Endothelial cell (in vitro differentiated cells): Measurements from ENCODE around the gene ATP5F1D. TPM values are rescaled to one million over a fixed set of nuclear protein-coding genes. Genes with fewer than 3 reads are reported as not detected.
A peak's percentile ranks its signal among the peaks of the same experiment; 100 is the strongest.

Source experiments
- DNase-seq: peaks from one replicate; pipeline ENCODE4 v3.0.0; 2021; ENCODE audit warnings: low spot score
- H3K27ac Mint-ChIP-seq: one replicate; pipeline ENCODE4 v1.8.0; 2021; ENCODE audit warnings: mixed read lengths, inconsistent platforms; ENCODE audit not compliant: unreplicated experiment
- H3K27me3 Mint-ChIP-seq: one replicate; pipeline ENCODE4 v1.8.0; 2021; ENCODE audit warnings: mild to moderate bottlenecking, moderate library complexity, mixed read lengths, inconsistent platforms; ENCODE audit not compliant: unreplicated experiment
- H3K36me3 Mint-ChIP-seq: one replicate; pipeline ENCODE4 v1.8.0; 2021; ENCODE audit warnings: mild to moderate bottlenecking, low read depth, mixed read lengths, inconsistent platforms; ENCODE audit not compliant: unreplicated experiment
- H3K4me1 Mint-ChIP-seq: one replicate; pipeline ENCODE4 v1.8.0; 2021; ENCODE audit warnings: mild to moderate bottlenecking, mixed read lengths, inconsistent platforms; ENCODE audit not compliant: unreplicated experiment
- H3K4me3 Mint-ChIP-seq: one replicate; pipeline ENCODE4 v1.8.0; 2021; ENCODE audit warnings: mild to moderate bottlenecking, mixed read lengths, inconsistent platforms; ENCODE audit not compliant: unreplicated experiment
- H3K9me3 Mint-ChIP-seq: one replicate; pipeline ENCODE4 v1.8.0; 2021; ENCODE audit warnings: mixed read lengths, inconsistent platforms; ENCODE audit not compliant: unreplicated experiment
- CTCF ChIP-seq: fragments of 200-600 bp; sonication (generic); IDR thresholded peaks from one replicate; pipeline ENCODE4 v1.5.0; 2021; ENCODE audit warnings: antibody characterized with exemption; ENCODE audit not compliant: unreplicated experiment
- total RNA-seq: library from RNA; stranded (reverse); fragmentation: NEBNext Ultra II Directional; extraction: Animal tissue kit (Norgen Biotek cat#: 25700); gene quantifications from one replicate; pipeline ENCODE4 v1.2.1, GENCODE V29; 2021; ENCODE audit not compliant: unreplicated experiment

Gene ATP5F1D
- total RNA-seq, 1 donor from 2014 or later: 175 TPM

DNA sequence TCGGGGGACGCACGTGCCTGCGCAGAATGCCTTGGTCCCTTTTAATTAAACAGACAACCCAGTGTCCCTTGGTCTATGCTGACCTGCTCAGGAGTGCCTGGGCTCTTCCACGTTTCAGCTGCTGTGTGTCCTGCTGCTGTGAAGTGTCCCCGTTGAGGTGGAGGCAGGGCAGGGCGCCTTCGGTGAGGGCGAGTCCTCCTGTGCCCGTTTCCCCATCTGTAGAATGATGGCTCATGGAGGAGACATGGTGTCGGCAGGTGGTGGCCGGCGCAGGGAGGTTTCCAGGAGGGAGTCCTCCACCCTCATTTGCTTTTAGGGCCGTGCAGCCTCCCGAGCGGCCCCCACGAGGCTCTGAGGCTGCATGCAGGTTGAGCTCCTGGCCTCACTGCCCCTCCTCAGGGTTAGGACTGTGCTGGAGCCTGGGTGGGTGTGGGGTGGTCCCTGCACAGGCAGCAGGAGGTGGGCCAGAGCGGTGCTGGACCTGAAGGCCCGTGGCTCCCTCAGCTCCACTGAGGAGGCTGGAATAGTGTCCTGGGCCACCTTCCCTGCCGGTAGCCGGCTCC is 27.2 kb upstream of the ATP5F1D start:
- H3K27ac Mint-ChIP-seq: peak overlapping the region; percentile 97
- peak overlapping the region; percentile 37 for H3K4me3 Mint-ChIP-seq

GRCh38 chr19:1214862-1215731 is 26.5 kb upstream of the ATP5F1D start:
- H3K27ac Mint-ChIP-seq: no peak overlapping the region
- TF ChIP-seq CTCF: no peak
- H3K27me3 Mint-ChIP-seq: peaks cover 7% of the 10 kb centered on the region

More for the DNA sequence above, 27.2 kb upstream of the ATP5F1D start:
- TF ChIP-seq CTCF: no peak
- Mint-ChIP-seq H3K36me3 (peaks cover 8% of the 10 kb centered on the region), H3K27me3 (peaks cover 7% of the 10 kb centered on the region), H3K9me3 (no peaks in the 10 kb centered on the region), H3K4me1 (peaks cover 17% of the 10 kb centered on the region)
- DNase-seq: no peak

DNA sequence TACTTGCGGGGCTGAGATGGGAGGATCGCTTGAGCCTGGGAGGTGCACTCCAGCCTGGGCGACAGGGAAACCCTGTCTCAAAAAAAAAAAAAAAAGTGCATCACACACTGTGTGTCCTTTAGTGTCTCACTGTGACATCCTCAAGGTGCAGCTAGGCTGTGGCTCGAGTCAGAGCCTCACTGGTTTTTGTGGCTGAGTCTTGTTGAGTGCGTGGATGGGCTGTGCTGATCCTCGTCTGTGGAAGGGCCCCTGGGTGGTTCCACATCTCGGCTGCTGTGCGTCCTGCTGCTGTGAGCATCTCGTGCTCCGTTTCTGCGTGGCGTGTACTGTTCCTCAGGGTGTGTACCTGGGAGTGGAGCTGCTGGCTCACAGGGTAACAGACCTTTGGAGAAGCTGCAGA is 24.8 kb upstream of the ATP5F1D start:
- DNase-seq: no peak
- Mint-ChIP-seq H3K36me3 (peaks cover 8% of the 10 kb centered on the region), H3K4me1 (peaks cover 17% of the 10 kb centered on the region), H3K4me3 (no peak overlapping the region), H3K9me3 (no peaks in the 10 kb centered on the region), H3K27me3 (peaks cover 7% of the 10 kb centered on the region), H3K27ac (no peak overlapping the region)
- TF ChIP-seq CTCF: no peak

More at GRCh38 chr19:1214862-1215731, 26.5 kb upstream of the ATP5F1D start:
- Mint-ChIP-seq H3K4me3 (no peak overlapping the region), H3K9me3 (no peaks in the 10 kb centered on the region), H3K36me3 (peaks cover 8% of the 10 kb centered on the region), H3K4me1 (peaks cover 17% of the 10 kb centered on the region)
- DNase-seq: no peak

- Mint-ChIP-seq H3K27ac (no peak overlapping the region), H3K27me3 (peaks cover 7% of the 10 kb centered on the region), H3K9me3 (no peaks in the 10 kb centered on the region), H3K4me1 (peaks cover 17% of the 10 kb centered on the region), H3K4me3 (no peak overlapping the region), H3K36me3 (peaks cover 8% of the 10 kb centered on the region)
- TF ChIP-seq CTCF: no peak
- DNase-seq: no peak
Observed at GRCh38 chr19:1217366-1217765, 24.2 kb upstream of the ATP5F1D start.
